GM19035 (cell line): ENCODE measurements around the gene BTBD19.
"Not testable (repeated sequence)": the region's sequence is repeated elsewhere in the genome, so short reads cannot be mapped to it uniquely, and the experiment has no call there.

Experiments
- ATAC-seq: cut with Tn5 transposase; IDR thresholded peaks from one replicate; pipeline ENCODE4 v1.9.1; 2021; ENCODE audit not compliant: unreplicated experiment

The BTBD19 gene

GRCh38 chr1:44807364-44808062, 810 bp upstream of the BTBD19 start:
- no peak for ATAC-seq

GRCh38 chr1:44808938-44809917, 905 bp downstream of the BTBD19 start:
- ATAC-seq = peak; percentile 39

GRCh38 chr1:44810101-44810761, 1.9 kb downstream of the BTBD19 start:
- no peak for ATAC-seq

- not testable (repeated sequence) for ATAC-seq
These were observed 2.4 kb downstream of the BTBD19 start for GRCh38 chr1:44810762-44811105.

GRCh38 chr1:44811234-44811633, 2.9 kb downstream of the BTBD19 start:
- ATAC-seq = no peak

- no peak for ATAC-seq
These were observed 4.7 kb downstream of the BTBD19 start for GRCh38 chr1:44812822-44813543.

- not testable (repeated sequence) for ATAC-seq
These were observed 7.6 kb downstream of the BTBD19 start for GRCh38 chr1:44815926-44816325.

- no peak for ATAC-seq
These were observed 9.0 kb downstream of the BTBD19 start for GRCh38 chr1:44817307-44817706.

- no peak for ATAC-seq
These were observed 9.6 kb downstream of the BTBD19 start for GRCh38 chr1:44817771-44818495.

GRCh38 chr1:44819196-44819607, 10.9 kb downstream of the BTBD19 start:
- no peak for ATAC-seq

GRCh38 chr1:44819608-44820327, 11.4 kb downstream of the BTBD19 start:
- peak; percentile 81 for ATAC-seq

GRCh38 chr1:44820328-44821239, 12.3 kb downstream of the BTBD19 start:
- no peak for ATAC-seq

- ATAC-seq = no peak
These were observed 13.0 kb downstream of the BTBD19 start for GRCh38 chr1:44821240-44821715.

GRCh38 chr1:44822131-44822701, 13.9 kb downstream of the BTBD19 start:
- no peak for ATAC-seq

- no peak for ATAC-seq
These were observed 14.7 kb downstream of the BTBD19 start for GRCh38 chr1:44822981-44823451.

- ATAC-seq = not testable (repeated sequence)
These were observed 16.1 kb downstream of the BTBD19 start for GRCh38 chr1:44824392-44824791.

- no peak for ATAC-seq
These were observed 18.3 kb downstream of the BTBD19 start for GRCh38 chr1:44826375-44827196.
